Raji (cell line): ENCODE data around the gene SCGB1D2.

ENCODE experiments used
- POLR2A ChIP-seq: IDR thresholded peaks from 2 replicates; pipeline ENCODE4 v1.6.1; 2011; ENCODE audit warnings: low read depth, low read length, control low read depth; ENCODE audit not compliant: insufficient read depth

The SCGB1D2 gene

GRCh38 chr11:62242021-62242420, at the start of gene SCGB1D2:
Gene SCGB1D2 (plus strand): TSS chr11:62242239. CDS start chr11:62242308, 69 bp downstream.
- no peak for TF ChIP-seq POLR2A

GRCh38 chr11:62193952-62194351, 48.1 kb upstream of the SCGB1D2 start:
- TF ChIP-seq POLR2A = no peak

- no peak for TF ChIP-seq POLR2A
Observed at GRCh38 chr11:62195945-62196344, 46.1 kb upstream of the SCGB1D2 start.

- no peak for TF ChIP-seq POLR2A
Observed at GRCh38 chr11:62201376-62201775, 40.7 kb upstream of the SCGB1D2 start.

GRCh38 chr11:62202910-62203309, 39.1 kb upstream of the SCGB1D2 start:
- TF ChIP-seq POLR2A = no peak

- no peak for TF ChIP-seq POLR2A
Observed at GRCh38 chr11:62204430-62204829, 37.6 kb upstream of the SCGB1D2 start.

- TF ChIP-seq POLR2A = no peak
Observed at GRCh38 chr11:62205441-62205840, 36.6 kb upstream of the SCGB1D2 start.

GRCh38 chr11:62208785-62209144, 33.3 kb upstream of the SCGB1D2 start:
- TF ChIP-seq POLR2A = no peak

GRCh38 chr11:62217191-62217748, 24.8 kb upstream of the SCGB1D2 start:
- TF ChIP-seq POLR2A = no peak

GRCh38 chr11:62221498-62221897, 20.5 kb upstream of the SCGB1D2 start:
- TF ChIP-seq POLR2A = no peak

GRCh38 chr11:62223095-62223494, 18.9 kb upstream of the SCGB1D2 start:
- TF ChIP-seq POLR2A = no peak

- TF ChIP-seq POLR2A = no peak
Observed at GRCh38 chr11:62233730-62234129, 8.3 kb upstream of the SCGB1D2 start.

- TF ChIP-seq POLR2A = no peak
Observed at GRCh38 chr11:62236187-62236586, 5.9 kb upstream of the SCGB1D2 start.

- no peak for TF ChIP-seq POLR2A
Observed at GRCh38 chr11:62237499-62237898, 4.5 kb upstream of the SCGB1D2 start.

GRCh38 chr11:62238151-62238550, 3.9 kb upstream of the SCGB1D2 start:
- no peak for TF ChIP-seq POLR2A

GRCh38 chr11:62241095-62241494, 944 bp upstream of the SCGB1D2 start:
- no peak for TF ChIP-seq POLR2A

- TF ChIP-seq POLR2A = no peak
Observed at GRCh38 chr11:62245271-62245753, 3.3 kb downstream of the SCGB1D2 start.
